Left renal pelvis (tissue), 4 donors: ENCODE data around the gene PREX1. TPM values are rescaled to one million over a fixed set of nuclear protein-coding genes. Genes with fewer than 3 reads are reported as not detected.
A peak's percentile ranks its signal among the peaks of the same experiment; 100 is the strongest.

Source experiments
- DNase-seq, 4 donors: peaks; one replicate each; pipeline ENCODE4 v3.0.0-alpha.2; 2013; ENCODE audit warnings: low read depth in 4 of 4, low spot score in 3 of 4
- polyA plus RNA-seq, 4 donors: library from polyadenylated mRNA; unstranded; fragments of 120-200 nt; gene quantifications; one replicate each; pipeline ENCODE4 v1.2.1, GENCODE V29; 2013; ENCODE audit not compliant: insufficient read length in 4 of 4

PREX1 gene
- polyA plus RNA-seq, 4 donors = 11.2 to 14.5 (median 14.3) TPM

- DNase-seq = no peak
These were observed 121.0 kb downstream of the PREX1 start for GRCh38 chr20:48706710-48707365.

DNA sequence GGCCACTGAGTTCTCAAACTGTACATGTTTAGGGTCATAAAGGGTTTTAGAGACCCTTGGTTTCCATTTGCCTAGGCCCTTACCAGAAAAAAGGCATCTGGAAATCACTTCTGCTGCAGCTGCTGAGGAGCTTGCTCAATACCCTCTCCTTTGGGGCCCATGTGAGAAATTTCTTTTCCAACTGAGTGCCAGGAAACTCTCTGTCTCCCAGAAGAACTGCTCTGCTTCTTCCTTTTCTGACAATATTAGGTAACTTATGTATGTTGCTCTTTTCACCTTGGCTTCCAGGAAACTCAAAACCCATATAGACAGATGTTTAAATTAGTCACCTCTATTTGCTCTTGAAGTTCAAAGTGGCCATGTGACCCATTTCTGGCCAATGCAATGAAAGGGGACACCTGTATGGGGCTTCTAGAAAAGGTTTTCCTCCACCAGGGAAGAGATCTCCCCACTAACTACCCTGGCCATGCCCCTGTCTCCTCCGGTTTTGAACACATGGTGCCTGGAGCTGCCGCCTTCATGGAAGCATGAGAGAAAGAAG is 121.6 kb downstream of the PREX1 start:
- DNase-seq = no peak

GRCh38 chr20:48705240-48706115 is 122.3 kb downstream of the PREX1 start:
- DNase-seq = no peak

DNA sequence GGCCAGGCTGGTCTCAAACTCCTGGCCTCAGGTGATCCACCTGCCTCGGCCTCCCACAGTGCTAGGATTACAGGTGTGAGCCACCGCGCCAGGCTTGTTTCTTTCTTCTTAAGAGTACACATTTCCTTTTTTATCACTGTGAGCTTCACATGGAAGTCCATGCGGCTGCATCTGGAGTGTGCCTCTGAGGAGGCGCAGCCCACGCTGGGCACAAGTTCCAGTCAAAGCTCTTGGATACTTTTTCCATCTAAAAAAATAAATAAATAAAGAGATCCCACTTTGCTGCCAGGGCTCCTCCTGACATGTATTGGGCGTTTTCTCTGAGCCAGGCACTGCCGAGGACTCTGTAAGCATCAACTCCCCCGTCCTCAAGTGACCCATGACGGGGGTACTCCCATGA is 123.0 kb downstream of the PREX1 start:
- DNase-seq = no peak

DNA sequence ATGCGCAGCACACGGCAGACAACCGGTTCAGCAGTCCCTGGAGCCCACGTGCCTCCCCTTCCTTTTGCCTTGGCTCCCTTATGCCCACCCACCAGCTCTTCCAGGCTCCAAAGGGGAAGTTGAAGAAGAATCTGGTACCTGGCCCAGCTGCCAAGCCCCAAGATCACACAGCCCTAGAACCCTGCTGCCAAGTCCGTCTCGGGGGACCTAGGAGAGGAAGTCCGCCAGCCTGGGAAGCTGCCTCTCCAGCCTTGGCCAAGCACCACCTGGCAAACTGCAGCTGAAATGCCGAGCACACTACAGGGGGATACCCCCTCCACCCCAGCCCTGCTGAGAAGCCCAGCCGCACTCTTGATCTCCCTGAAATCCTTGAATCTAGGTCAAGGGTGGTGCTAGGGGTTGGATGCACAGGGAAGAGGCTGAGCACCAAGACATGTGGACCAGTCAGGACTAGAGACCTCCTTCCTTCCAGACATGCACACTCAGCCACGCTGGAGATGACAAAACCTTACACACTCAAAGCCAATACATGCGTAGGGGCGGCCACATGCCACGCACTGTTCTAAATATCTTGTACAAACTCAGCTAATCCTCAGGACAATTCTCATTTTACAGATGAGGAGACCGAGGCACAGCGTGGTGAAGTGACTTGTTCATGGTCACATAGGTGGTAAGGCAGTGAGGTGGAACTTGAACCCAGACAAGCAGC is 124.1 kb downstream of the PREX1 start:
- DNase-seq = no peak

- DNase-seq = no peak
These were observed 124.7 kb downstream of the PREX1 start for GRCh38 chr20:48703107-48703506.

DNA sequence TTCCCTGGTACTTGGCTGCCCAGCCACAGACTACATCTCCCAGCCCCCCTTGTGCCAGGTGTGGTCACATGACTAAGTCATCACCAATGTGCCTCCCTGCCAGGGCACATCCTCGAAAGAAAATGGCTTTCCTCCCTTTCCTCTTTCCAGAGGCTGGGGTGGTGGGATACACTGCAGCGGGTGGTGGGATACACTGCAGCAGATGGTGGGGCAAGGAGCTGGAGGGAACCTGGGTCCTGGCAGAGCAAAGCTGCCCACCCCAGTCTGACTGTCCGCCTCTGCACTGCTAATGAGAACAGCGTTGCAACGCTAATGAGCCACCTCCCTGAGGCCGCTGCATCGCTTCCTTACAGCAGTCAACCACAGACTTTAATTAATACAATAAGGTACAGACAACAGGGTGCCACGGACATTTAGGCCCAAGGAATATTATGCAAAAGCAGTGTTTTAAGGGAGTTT is 125.3 kb downstream of the PREX1 start:
- DNase-seq = no peak

- no peak for DNase-seq
These were observed 126.1 kb downstream of the PREX1 start for GRCh38 chr20:48701702-48702101.

DNA sequence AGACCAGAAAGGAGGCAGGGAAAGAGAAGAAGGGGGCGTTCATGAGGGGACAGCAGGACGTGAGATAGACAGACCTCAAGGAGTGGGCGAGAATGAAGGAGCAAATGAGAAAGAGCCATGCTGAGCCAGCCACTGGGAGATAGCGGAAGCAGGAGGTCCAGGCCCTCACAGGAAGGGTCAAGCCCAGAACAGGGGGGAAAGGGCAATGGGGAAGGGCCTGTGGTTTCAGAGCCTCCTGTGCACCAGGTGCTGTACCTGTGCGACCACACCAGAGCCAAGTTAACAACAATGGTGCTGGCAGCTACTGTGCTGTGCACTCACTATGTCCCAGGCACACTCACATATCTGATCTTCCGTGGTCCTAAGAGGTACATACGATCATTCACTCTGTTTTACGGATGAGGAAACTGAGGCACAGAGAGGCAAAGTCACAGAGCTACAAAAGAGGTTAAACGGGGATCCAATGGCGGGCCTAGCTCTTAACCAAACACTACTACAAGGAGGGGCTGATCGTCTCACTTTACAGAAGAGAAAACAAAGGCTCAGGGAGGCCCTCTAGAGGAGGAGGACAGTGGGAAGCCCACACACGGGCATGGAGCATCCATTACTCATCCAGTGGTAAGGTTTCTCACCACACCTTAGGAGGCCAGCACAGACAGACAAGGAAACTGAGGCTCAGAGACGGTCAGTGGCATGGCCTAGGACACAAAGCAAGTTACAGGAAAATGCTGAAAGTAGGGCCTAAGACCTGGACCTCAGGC is 129.1 kb downstream of the PREX1 start:
- DNase-seq = no peak

GRCh38 chr20:48697845-48698491 is 129.8 kb downstream of the PREX1 start:
- peak in 2 of 4 donors; percentile 26 to 39 for DNase-seq

GRCh38 chr20:48696671-48697070 is 131.1 kb downstream of the PREX1 start:
- DNase-seq = no peak

DNA sequence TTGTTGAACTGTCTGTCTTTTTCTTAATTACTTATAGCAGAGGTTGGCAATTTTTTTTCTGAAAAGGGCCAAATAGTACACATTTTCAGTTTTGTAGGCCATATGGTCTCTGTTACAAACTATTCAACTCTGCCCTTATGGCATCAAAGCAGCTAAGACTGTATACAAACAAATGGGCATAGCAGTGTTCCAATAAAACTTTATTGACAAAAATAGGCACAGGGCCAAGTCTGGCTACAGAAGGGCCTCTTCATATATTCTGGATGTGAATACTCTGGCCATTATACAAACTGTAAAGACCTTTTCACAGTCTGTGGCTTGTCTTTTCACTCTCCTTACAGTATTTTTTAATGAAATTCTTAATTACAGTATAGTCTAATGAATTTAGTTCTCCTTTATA is 132.1 kb downstream of the PREX1 start:
- no peak for DNase-seq

DNA sequence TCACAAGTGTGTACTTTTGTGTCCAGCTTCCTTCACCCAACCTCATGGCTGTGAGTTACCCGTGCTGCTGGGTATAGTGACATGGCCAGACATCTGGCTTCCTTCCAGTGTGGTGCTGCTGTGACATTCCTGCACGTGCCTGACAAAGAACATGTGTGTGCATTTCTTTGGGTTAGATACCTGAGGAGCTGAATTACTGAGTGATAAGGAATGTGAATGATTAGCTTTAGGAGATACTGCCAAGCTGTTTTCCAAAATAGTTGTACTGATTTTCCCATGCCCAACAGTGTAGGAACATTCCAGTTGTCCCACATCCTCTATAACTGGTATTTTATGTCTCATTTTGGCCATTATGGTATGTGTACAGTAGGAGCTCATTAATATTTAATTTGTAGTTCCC is 132.5 kb downstream of the PREX1 start:
- DNase-seq = no peak

DNA sequence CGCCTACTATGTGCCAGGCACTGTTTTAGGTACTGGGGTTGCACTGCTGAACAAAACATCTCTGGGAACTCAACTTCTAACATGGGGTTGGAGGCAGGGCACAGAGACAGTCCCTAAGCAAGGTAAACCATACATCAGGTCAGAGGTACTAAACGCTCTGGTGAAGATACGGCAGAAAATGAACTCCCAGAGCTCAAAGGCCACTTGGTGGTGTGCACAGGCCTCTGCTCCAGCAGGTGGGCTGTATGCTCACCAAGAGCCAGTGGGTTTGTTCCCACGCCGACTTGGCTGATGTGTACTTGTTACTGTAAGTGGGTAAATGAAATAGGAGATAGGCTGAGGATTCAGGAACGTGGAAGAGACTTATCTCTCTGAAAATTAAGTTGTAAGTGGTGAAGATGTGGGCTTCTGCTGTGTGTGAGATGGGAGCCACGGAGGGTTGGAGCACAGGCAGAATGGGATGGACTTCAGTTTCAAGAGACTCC is 133.4 kb downstream of the PREX1 start:
- no peak for DNase-seq

DNA sequence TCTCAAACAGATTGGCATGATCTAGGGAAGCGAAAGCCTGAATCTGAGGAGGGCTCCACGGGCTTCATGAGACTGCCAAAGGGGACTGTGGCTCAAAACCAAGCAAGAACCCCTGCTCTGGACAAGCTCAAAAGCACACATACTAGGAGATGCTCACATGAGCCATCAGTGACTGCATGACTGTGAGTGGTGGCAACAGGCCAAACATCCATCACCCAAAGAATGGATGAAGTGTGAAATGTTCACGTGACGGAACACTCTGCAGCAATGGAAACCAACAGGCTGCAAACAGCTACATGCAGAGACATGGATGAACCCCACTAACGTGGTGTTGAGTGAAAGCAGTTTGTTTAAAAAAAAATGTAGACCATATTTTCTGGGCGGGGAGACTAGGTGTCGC is 136.3 kb downstream of the PREX1 start:
- no peak for DNase-seq

GRCh38 chr20:48690888-48691287 is 136.9 kb downstream of the PREX1 start:
- no peak for DNase-seq

GRCh38 chr20:48689874-48690571 is 137.8 kb downstream of the PREX1 start:
- no peak for DNase-seq

DNA sequence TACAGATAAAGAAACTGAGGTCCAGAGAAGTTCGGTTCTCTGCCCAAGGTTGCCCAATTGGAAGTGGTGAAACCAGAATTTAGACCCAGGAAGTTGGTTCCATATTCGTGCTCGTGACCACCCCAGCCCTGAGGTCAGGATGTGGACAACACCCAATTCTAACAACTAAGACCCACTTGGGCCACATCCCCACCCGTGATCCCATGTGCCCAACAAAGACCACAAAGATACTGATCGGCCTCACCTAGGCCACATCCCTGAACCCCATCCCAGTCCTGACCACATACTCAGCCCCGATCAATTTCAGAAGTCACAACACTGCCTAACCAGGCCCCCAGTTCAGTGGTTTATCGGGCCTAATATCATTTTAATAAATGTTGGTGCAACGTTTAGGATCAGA is 138.4 kb downstream of the PREX1 start:
- no peak for DNase-seq

DNA sequence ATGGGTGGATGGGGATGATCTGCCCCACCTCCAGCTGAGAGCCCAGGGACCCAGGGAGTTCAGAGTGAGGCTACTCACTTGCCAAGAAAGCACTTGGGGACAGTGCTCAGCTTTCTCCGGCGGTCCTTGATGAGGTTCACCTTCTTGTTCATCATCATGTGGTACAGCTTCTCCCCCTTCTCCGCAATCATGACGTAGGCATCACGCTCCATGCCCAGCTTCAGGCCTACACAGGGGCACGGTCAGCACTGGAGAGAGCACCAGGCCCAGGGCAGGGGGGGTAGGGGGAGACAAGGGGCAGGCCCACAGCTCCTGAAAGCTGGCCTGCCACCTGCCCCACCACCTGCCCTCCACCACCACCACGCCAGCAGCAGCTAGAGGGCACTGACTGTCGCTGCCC is 139.2 kb downstream of the PREX1 start:
- DNase-seq = no peak
